Measurements from ENCODE around the gene PDE6H. TPM values are rescaled to one million over a fixed set of nuclear protein-coding genes. Genes with fewer than 3 reads are reported as not detected.
A peak's percentile ranks its signal among the peaks of the same experiment; 100 is the strongest.

The PDE6H gene
- total RNA-seq, 1 donor from 2014 or later = not detected

DNA sequence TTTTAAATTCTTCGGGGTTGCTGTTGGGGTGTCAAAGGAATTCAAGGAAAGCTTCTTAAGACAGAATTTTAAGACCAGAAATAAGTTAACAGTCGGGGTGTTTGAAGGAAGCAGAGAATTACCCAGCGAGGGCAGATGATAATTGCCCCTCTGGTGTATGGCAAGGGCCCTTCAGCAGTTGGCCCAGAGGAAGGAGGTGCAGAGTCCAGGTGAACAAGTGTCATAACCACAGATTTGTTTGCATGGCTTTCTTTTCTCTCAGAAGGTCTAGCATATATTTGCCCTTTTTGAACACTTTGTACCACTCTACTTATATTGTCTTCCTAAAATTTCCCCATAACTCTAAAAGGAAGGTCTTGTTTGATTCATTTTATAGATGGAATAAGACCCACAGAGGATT is 1.8 kb downstream of the PDE6H start:
- DNase-seq (ENCODE audit: low read depth in 2 of 2) = no peak

DNA sequence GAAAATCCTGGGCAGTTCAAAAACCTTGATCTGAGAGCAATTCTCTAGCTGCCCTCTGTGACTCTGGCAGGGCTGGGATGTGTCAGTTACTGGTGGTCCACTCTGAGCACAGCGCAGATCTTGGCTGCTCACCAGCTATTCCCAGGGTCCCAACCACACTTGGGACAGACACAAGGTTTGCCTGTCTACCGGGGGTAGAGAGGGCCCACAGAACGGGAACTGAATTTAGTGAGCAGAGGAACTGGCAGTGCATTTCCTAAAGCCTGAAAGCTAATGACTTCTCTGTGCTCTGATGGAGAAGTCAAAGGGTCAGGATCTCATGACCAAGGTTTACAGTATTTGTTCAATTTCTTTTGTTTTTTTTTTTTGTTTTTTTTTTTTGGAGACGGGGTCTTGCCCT is 2.6 kb downstream of the PDE6H start:
- DNase-seq (ENCODE audit: low read depth in 2 of 2) = no peak

DNA sequence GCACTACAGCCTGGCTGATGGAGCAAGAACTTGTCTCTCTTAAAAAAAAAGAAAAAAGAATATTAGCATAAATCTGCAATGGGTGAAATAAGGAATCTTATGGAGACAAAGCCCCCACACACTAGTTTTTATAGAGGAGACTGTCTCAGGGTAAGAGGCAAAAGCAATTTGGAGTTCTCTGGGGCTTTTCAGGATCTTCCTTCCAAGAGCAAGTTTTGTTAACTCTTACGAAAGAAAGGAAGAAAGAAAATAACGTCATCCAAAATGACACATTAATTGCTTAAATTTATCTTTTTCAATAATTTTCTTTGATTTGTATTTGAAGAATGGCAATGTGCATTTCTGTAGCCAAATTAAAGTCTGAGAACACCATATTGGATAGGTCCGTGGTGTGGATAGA is 3.8 kb downstream of the PDE6H start:
- no peak for DNase-seq (ENCODE audit: low read depth in 2 of 2)

DNA sequence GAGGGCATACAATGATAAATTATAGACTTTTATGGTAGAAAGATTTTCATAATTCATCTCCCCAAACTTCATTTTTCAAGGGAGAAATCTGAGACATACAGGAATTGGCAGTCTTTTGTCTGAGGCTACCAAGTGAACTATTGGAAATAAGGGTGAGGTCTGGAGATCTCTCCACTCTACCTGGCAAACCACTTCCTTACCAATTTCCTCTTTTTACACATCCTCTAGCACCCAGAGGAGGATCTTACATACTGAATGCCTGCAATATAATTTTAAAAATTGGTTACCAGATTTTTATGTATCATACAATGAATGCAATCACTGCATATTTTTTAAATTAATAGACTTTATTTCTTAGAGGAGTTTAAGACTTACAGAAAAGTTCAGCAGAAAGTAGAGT is 6.6 kb downstream of the PDE6H start:
- DNase-seq (ENCODE audit: low read depth in 2 of 2) = no peak

DNA sequence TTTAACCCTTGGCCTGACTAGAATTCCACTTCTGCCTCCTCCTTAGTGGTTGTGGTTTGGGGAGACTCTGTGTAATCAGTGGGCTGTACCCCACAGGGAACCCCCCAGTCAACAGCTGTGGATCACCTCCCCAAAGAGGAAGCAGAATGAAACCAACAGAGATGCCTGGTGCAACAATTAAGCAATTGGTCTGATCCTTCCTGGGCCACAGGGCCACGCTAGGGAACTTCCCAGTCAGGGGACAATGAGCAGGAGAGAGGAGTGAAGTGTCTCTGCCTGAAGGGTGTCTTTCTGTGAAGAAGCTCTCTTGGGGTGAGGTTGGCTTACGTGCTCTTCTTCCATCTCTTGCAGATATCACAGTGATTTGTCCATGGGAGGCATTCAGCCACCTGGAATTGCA is 8.2 kb downstream of the PDE6H start:
- DNase-seq (ENCODE audit: low read depth in 2 of 2) = no peak

DNA sequence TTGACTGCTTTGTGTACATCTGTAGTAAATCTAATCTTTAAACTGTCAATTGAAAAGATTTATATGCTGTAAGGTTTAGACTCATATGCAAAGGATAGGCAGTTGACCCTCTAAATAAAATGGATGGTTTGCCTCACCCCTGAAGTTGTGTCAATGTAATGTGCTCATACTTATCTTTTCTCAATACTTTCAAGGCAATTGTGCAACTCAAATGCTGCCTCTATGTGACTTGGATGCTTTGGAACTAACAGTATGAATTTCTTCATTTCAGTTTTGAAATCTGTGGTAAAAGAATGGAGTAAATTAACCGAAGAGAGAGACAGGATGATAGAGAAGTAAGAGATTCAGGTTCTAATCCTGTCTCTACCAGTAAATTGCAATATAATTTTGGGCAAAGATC is 9.7 kb downstream of the PDE6H start:
- DNase-seq (ENCODE audit: low read depth in 2 of 2) = no peak

DNA sequence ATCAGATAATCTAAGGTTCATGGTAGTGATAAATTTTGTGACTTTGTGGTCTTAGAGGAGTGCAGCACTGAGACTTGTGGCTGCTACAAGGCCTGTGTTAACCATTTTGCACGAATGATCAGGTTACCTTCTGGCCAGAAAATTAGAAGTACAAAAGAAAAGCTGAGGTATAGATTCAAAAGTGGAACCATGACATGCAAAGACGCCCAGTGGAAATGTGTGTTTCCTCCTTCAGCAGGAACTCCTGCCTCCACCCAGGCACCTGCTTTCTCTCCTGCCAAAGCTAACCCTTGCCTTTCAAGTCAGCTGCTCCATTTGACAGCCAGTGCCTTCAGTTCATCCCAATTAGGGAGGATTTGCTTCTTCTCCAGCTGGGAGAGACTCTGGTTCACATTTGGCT is 10.1 kb downstream of the PDE6H start:
- no peak for DNase-seq (ENCODE audit: low read depth in 2 of 2)

DNA sequence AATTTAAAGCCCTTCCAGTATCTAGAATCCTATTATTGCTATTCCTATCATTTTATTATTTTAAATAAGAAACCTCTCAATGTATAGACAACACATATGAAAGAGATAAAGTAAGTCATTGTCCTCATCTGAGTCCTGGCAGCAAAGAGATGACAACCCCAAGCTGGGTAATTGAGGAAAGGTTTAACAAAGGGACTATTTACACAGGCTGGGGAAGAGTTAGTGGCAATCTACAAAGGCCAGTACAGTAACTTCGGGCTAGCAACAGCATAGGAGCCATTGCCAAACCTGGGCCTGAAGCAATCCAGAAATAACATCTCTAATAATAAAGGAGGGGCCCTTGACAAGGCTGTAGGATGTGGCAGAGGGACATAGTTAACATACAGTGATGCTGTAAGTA is 11.2 kb downstream of the PDE6H start:
- DNase-seq (ENCODE audit: low read depth in 2 of 2) = no peak

DNA sequence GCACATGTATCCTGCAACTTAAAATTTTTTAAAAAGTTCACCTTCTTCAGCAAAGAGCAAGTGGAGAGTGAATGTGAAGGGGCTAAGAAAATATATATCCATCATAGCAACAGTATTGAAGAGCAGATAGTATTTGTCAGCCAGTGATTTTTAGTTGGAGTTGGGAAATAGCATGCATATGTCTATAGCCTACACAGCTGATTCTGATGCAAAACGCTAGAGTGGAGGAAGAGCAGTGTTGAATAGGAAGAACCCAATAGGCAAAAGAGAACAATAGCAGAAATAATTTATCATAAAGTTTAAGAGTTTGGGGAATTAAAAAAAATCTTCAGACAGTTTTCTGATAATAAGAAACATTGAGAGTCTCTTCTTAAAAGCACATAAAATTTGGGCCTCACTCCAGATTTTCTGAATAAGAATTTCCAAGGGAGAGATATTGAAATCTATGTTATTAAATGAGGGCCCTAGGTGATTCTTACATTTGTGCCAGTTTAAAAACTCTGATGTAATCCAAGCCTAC is 12.0 kb downstream of the PDE6H start:
- no peak for DNase-seq (ENCODE audit: low read depth in 2 of 2)

DNA sequence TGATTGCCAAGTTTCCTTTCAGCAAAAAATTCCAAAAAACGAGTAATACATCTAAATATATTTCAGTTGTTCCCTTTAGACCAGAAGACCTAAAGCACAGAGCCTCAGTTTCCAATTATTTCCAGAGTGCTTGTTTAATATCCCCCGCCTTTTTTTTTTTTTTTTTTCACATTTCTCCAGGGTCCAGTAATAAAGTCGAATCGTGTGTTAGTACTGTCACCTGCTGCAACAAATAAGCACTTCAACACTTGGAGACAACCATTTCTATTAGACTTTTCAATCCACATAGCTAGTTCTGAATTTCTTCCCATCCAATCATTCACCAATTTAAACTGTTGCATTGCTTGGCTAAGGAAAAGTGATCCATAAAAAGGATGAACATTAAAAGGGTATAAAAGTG is 13.6 kb downstream of the PDE6H start:
- DNase-seq (ENCODE audit: low read depth in 2 of 2) = peak; percentile 12 to 41

DNA sequence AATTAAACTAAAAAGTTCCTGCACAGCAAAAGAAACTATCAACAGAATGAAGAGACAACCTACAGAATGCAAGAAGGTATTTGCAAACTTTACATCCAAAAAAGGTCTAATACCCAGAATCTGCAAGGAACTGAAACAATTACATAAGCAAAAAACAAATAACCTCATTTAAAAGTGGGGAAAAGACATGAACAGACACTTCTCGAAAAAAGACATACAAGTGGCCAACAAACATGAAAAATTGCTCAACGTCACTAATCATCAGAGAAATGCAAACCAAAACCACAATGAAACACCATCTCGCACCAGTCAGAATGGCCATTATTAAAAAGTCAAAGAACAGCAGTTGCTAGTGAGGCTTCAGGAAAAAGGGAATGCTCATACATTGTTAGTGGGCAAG is 15.2 kb downstream of the PDE6H start:
- DNase-seq (ENCODE audit: low read depth in 2 of 2) = no peak

DNA sequence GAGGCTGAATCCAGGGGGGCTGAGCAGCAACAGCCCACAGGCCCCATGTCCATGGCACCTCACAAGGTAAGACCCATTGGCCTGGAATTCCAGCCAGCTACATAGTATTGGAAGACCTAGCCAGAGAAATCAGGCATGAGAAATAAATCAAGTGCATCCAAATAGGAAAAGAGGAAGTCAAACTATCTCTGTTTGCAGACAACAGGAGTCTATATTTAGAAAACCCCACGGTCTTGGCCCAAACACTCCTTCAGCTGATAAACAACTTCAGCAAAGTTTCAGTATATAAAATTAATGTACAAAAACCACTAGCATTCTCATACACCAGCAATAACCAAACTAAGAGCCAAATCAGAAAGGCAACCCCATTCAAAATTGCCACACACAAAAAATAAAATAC is 16.9 kb downstream of the PDE6H start:
- DNase-seq (ENCODE audit: low read depth in 2 of 2) = no peak

DNA sequence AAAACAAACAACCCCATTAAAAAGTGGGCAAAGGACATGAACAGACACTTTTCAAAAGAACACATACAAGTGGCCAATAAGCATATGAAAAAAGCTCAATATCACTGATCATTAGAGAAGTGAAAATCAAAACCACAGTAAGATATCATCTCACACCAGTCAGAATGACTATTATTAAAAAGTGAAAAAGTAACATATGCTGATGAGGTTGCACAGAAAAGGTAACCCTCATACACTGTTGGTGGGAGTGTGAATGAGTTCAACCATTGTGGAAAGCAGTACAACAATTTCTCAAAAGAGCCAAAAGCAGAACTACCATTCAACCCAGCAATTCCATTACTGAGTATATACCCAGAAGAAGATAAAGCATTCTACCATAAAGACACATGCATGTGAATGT is 18.2 kb downstream of the PDE6H start:
- no peak for DNase-seq (ENCODE audit: low read depth in 2 of 2)

DNA sequence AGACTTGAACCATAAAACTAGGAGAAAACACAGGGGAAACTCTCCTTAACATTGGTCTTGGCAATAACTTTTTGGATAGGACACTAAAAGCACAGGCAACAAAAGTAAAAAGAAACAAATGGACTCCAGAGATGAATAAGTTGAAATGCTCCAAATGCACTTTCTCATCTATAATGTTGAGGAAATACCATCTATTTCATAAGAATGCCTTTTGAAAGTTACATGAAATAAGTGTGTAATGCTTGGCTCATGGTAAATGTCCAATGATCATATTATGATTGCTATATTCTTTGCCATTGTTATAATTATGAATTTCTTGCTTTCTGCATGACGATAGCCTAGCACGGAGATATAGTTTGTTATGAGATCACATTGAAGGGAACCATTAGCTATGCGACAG is 19.8 kb downstream of the PDE6H start:
- DNase-seq (ENCODE audit: low read depth in 2 of 2) = no peak

DNA sequence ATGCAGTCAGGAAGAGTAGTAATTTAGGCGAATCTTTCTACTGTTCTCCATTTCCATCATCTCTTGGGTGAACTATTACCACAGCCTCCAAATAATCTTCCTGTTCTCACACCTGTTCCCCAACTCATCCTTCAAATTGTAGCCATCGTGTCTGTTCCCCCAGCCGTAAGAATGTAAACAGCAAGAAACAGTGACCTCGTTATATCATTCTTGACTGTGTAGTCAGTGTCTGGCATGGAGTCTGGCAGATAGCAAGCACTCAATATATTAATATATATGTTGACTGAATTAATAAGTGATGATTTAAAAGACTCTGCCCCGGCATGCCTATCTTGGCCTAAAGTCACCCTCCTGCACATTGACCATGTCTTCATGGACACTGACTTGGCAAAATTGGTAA is 20.3 kb downstream of the PDE6H start:
- DNase-seq (ENCODE audit: low read depth in 2 of 2) = no peak

DNA sequence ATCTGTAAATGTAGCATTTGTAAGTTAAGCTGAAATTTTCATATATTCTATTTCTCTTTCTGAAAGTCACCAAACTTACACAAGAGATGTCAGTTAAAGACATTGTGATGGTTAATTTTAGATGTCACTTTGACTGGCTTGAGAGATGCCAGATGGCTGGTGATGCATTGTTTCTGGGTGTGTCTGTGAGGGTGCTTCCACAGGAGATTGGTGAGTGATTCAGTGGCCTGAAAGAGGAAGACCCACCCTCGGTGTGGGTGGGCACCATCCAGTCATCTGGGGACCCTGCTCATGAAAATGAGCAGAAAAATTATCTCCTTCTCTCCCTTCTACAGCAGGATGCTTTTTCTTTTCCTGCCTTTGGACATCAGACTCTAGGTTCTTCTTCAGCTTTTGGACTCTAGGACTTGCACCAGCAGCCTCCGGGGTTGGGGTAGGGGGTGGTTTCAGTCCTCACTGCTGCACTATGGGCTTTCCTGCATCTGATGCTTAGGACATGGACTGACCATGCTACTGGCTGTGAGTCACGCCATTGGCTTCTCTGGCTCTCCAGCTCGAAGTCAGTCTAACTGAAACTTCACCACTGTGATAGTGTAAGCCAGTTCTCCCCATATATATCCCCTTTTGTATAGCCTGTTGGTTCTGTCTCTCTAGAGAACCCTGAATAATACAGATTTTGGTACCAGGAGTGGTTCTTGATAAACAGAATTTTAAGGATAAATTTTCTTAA is 20.9 kb downstream of the PDE6H start:
- peak in 1 of 2 donors; percentile 8 for DNase-seq (ENCODE audit: low read depth in 2 of 2)

DNA sequence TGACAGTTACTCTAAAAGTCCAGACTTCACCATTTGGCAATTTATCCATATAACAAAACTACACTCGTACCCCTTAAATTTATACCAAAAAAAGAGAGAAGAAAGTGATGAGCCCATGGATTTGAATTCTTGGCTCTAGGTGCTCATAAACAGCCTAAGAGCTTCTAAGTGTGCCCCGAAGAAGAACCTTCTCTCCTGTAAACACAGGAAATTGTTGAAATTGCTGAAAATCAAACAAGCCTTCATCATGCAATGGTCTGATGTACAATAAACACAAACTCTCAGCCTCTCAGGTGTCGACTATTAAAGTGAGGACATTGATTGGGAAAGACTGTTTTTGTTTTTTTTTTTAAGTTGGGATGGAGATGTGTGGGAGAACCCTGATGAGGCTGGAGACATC is 21.8 kb downstream of the PDE6H start:
- DNase-seq (ENCODE audit: low read depth in 2 of 2) = no peak

DNA sequence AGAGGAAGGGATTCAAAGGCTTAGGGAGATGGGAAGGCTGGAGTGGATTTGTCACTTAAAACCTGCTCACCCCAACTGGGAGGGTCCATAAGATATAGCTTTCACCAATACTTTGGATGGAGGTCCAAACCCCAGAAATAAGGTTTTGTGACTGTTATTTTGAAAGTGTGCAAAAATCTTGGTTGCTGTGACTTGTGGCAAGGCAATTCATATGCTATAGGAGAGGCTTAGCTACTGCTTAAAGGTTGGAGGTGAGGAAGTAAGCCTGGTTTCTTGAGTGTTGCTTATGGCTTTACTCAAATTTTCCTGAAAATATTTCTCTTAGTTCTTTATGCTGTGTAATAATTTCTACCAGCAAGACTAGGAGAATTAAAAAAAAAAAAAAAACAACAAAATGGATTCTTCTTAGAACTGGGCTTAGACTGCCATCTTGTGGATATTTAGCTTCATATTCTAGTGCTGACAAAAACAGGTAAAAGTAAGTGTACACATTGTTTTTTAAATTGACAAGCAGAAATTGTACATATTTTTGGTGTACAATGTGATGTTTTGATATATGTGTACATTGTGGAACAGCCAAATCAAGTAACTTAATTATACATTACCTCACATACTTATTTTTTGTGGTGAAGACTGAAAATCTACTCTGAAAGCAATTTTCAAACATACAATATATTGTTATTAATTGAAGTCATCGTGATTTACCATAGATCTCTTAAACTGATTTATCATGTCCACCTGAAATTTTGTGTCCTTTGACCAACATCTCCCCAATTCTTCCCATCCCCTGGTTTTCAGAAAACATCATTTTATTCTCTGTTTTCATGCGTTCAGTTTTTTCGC is 23.0 kb downstream of the PDE6H start:
- peak; percentile 77 to 81 for DNase-seq (ENCODE audit: low read depth in 2 of 2)

DNA sequence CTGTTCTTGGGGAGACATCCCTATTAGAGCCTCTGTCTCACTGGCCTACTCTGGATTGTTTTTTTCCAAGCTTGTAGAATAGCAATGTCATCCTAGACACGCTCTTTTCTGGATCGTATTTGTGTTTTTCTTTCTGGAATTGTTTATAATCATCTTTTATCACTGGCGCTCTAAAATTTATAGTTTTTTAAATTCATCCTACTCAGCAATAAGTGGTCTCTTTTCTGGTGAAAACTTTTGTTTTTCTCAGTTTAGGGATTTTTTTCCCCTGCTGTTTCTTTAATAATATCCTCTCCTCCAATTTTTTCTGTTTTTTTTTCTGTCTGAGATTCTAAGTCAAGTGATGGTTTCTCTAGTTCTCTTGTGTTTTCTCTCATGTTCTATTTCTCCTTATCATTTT is 25.2 kb downstream of the PDE6H start:
- DNase-seq (ENCODE audit: low read depth in 2 of 2) = no peak

DNA sequence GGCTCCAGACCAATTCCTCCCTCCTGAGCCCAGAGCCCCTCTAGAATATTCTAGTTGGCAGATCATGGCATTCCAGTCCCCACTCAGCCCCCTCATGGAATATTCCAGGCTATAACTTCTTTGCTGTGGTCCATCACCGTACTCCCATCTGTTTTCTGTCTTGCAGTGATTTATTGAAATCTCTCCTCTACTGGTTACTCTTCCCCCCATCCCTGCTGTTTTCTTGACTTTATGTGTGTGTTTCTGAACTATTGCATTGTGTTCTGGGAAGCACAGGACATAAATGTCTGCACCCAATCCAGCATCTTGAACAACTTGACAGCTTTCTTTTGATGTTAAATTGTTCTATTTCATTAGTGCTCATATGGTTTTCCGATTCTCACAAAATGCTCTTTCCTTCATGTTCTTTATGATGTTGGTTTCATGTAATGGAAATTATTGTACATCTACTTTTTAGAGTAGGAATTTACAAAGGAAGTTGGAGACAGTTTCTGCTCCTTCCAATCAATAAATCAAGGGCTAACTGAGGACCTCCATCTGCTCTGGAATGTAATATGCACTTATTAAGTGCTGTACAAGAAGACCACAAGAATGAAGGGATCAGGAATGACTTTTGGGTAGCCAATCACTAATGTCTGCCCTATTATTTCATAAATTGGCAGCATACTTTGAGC is 26.3 kb downstream of the PDE6H start:
- no peak for DNase-seq (ENCODE audit: low read depth in 2 of 2)

DNA sequence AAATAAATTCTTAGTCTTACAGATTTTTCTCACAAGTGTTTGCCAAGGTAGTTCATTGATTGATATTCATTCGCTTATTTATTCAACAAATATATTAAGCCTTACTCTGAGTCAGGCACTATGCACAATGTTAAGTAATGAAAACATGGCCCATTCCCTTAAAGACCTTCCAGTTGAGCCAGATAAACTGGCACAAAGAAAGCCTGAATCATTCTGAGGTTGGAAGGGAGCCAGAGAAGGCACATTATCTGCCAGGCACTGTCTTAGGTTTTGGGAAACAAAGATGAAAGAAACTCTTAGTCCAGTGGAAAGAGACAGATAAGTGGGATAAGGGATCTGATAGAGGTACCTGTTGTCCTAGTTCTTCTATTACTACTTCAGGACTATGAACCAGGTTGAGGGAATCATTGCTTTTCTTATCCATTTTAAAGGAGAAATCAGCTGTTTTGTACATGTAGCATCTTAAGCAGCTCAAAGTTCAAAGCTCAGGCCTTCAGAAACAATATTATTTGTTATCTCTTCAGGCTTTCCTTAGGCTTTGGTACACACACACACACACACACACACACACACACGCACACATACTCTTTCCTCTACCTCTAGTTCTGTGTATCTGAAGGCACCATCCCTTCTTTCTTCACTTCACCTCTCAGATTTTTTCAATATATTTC is 27.0 kb downstream of the PDE6H start:
- DNase-seq (ENCODE audit: low read depth in 2 of 2) = no peak

DNA sequence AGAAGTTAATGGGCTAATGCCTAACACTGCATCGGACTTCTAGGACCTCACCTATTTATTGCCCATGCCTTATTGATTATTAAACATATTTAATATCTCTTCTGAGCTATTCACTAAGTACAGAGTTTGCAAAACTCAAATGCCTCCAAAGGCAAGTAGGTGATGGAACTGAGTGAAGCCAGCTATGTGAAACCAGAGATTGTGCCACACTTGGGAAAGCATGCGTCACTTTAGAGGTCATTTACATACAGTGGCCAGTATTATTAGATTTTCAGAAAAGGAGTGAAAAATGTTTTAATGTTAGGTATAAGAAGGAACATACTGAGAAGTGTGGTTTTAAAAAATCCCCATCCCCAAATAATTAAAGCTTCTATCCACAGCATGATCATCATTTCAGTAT is 27.7 kb downstream of the PDE6H start:
- DNase-seq (ENCODE audit: low read depth in 2 of 2) = no peak

Data from dermis microvascular lymphatic vessel endothelial cell (primary cell).